Suprapubic skin (tissue), 4 donors: ENCODE measurements around the gene NRF1.

Experiments
- CTCF ChIP-seq, 2 donors: fragments of 200-600 bp in 1 of 2; fragments of 450-650 bp in 1 of 2; sonication (generic) in 1 of 2; IDR thresholded peaks; one replicate each; pipeline ENCODE4 v1.5.1; 2016 to 2019; ENCODE audit warnings: antibody characterized with exemption in 2 of 2, mild to moderate bottlenecking in 1 of 2, moderate library complexity in 1 of 2
- POLR2A ChIP-seq, 2 donors: fragments of 450-650 bp; IDR thresholded peaks; one replicate each; pipeline ENCODE4 v1.6.1; 2017; ENCODE audit warnings: antibody characterized with exemption in 2 of 2, mild to moderate bottlenecking in 2 of 2, moderate library complexity in 2 of 2
- POLR2AphosphoS5 ChIP-seq, 3 donors: sonication (generic); formaldehyde crosslinking; IDR thresholded peaks; one replicate each; pipeline ENCODE4 v1.6.1; 2017; ENCODE audit warnings: antibody characterized with exemption in 3 of 3

- no peak for TF ChIP-seq POLR2A (IDR thresholded peaks at IDR 0.05)
- no peak for TF ChIP-seq CTCF (IDR thresholded peaks at IDR 0.05)
- no peak for TF ChIP-seq POLR2AphosphoS5 (IDR thresholded peaks at IDR 0.05)
These were observed 140.4 kb downstream of the NRF1 start for GRCh38 chr7:129751916-129752315.
